Activated CD4-positive, CD25-positive, alpha-beta regulatory T cell treated with anti-CD3 and anti-CD28 coated beads, Interleukin-2, amount 50 U/mL, for 16 hours (primary cell): ENCODE results near the gene BBLN.
"Not testable (repeated sequence)": the region's sequence is repeated elsewhere in the genome, so short reads cannot be mapped to it uniquely, and the experiment has no call there.

Source experiments
- DNase-seq: peaks from one replicate; pipeline ENCODE4 v3.0.0-alpha.2; 2020; ENCODE audit warnings: low read depth, low spot score

Gene BBLN

GRCh38 chr9:128162215-128163026, 2.4 kb downstream of the BBLN start:
- DNase-seq = no peak

GRCh38 chr9:128163027-128163515, 3.0 kb downstream of the BBLN start:
- DNase-seq = no peak

- DNase-seq = no peak
Measured at GRCh38 chr9:128163523-128164306, 3.6 kb downstream of the BBLN start.

GRCh38 chr9:128164307-128164885, 4.3 kb downstream of the BBLN start:
- no peak for DNase-seq

GRCh38 chr9:128166169-128166568, 6.1 kb downstream of the BBLN start:
- no peak for DNase-seq

- no peak for DNase-seq
Measured at GRCh38 chr9:128167209-128167608, 7.1 kb downstream of the BBLN start.

- no peak for DNase-seq
Measured at GRCh38 chr9:128168731-128169308, 8.8 kb downstream of the BBLN start.

GRCh38 chr9:128169492-128169891, 9.4 kb downstream of the BBLN start:
- DNase-seq = no peak

GRCh38 chr9:128169925-128170324, 9.9 kb downstream of the BBLN start:
- no peak for DNase-seq

GRCh38 chr9:128174062-128174461, 14.0 kb downstream of the BBLN start:
- DNase-seq = no peak

GRCh38 chr9:128175102-128175563, 15.1 kb downstream of the BBLN start:
- no peak for DNase-seq

- DNase-seq = no peak
Measured at GRCh38 chr9:128175726-128176125, 15.7 kb downstream of the BBLN start.

- DNase-seq = no peak
Measured at GRCh38 chr9:128178806-128179431, 18.9 kb downstream of the BBLN start.

GRCh38 chr9:128180001-128180400, 19.9 kb downstream of the BBLN start:
- no peak for DNase-seq

- no peak for DNase-seq
Measured at GRCh38 chr9:128180447-128180846, 20.4 kb downstream of the BBLN start.

GRCh38 chr9:128181480-128181879, 21.4 kb downstream of the BBLN start:
- DNase-seq = not testable (repeated sequence)

- DNase-seq = no peak
Measured at GRCh38 chr9:128182893-128183588, 23.0 kb downstream of the BBLN start.

GRCh38 chr9:128185979-128186965, 26.2 kb downstream of the BBLN start:
- DNase-seq = no peak

- no peak for DNase-seq
Measured at GRCh38 chr9:128187361-128187760, 27.3 kb downstream of the BBLN start.

GRCh38 chr9:128188209-128188608, 28.1 kb downstream of the BBLN start:
- no peak for DNase-seq
